Lower leg skin (tissue), 4 donors: ENCODE measurements around the gene PPM1K. TPM values are rescaled to one million over a fixed set of nuclear protein-coding genes. Genes with fewer than 3 reads are reported as not detected.

Source experiments
- DNase-seq, 2 donors: peaks; one replicate each; pipeline ENCODE4 v3.0.0-alpha.2; 2019; ENCODE audit warnings: low spot score in 2 of 2
- H3K4me3 ChIP-seq: fragments of 200-600 bp; sonication (generic); 2 replicates; pipeline ENCODE4 v1.5.1; 2017; ENCODE audit warnings: mild to moderate bottlenecking, low read depth; ENCODE audit not compliant: poor library complexity, severe bottlenecking
- POLR2A ChIP-seq, 2 donors: fragments of 450-650 bp; IDR thresholded peaks; one replicate each; pipeline ENCODE4 v1.6.1; 2016 to 2017; ENCODE audit warnings: antibody characterized with exemption in 2 of 2, mild to moderate bottlenecking in 1 of 2, moderate library complexity in 1 of 2
- WGBS, 2 donors: methylation state at CpG; one replicate each; pipeline ENCODE4 v1.1.5; 2018; 5-methylcytosine and 5-hydroxymethylcytosine counted together
- intact Hi-C: fragments of 100-400 bp; cut with DNase I; formaldehyde crosslinking; loops from one replicate; pipeline ENCODE4 v1.15.0; 2023; ENCODE audit warnings: low total_unique reads
- total RNA-seq, 4 donors: library from RNA; depleted of rRNA; stranded (reverse); fragments of >200 nt; gene quantifications; one replicate each; pipeline ENCODE4 v1.1.0, GENCODE V29; 2016
- TF ChIP-seq, protein P1 (sequence below), 3 donors: fragments of 450-650 bp; IDR thresholded peaks; one replicate each; pipeline ENCODE4 v1.5.1; 2016; ENCODE audit warnings: antibody characterized with exemption in 3 of 3, mild to moderate bottlenecking in 3 of 3, moderate library complexity in 2 of 3

The PPM1K gene
- total RNA-seq, 4 donors from 2014 or later = 7.4 to 13.6 (median 8.2) TPM

DNA sequence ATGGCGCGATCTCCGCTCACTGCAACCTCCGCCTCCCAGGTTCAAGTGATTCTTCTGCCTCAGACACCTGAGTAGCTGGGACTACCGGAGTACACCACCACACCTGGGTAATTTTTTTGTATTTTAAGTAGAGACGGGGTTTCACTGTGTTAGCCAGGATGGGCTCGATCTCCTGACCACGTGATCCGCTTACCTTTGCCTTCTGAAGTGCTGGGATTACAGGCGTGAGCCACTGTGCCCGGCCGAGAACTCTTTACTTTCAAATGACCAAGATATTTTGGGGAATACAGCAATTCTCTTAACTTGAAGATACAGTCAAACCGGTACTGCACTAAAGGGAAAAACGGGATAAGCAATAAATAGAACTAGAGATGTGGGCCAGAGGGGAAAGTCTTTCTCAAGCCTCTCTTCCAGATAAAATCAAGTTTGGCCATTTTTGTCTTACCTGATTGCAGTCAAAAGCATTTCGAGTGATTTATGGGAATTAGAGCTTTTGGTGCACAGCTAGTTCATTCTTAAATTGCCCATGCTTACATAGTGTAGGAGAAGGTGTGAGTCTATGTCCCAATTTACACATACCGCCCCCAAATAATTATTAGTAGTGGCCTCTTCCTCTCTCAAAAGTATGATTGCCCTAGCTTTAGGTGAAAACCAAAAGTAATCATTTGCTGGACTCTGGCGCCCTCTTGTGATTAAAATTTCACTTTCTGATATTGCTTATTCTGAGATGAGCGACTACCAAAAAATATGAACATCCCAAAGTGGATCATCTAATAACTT, 72.7 kb downstream of the PPM1K start:
- DNase-seq = peak in 1 of 2 donors; percentile 53
- no peak for TF ChIP-seq POLR2A (IDR thresholded peaks at IDR 0.05)
- TF ChIP-seq, protein P1, sequence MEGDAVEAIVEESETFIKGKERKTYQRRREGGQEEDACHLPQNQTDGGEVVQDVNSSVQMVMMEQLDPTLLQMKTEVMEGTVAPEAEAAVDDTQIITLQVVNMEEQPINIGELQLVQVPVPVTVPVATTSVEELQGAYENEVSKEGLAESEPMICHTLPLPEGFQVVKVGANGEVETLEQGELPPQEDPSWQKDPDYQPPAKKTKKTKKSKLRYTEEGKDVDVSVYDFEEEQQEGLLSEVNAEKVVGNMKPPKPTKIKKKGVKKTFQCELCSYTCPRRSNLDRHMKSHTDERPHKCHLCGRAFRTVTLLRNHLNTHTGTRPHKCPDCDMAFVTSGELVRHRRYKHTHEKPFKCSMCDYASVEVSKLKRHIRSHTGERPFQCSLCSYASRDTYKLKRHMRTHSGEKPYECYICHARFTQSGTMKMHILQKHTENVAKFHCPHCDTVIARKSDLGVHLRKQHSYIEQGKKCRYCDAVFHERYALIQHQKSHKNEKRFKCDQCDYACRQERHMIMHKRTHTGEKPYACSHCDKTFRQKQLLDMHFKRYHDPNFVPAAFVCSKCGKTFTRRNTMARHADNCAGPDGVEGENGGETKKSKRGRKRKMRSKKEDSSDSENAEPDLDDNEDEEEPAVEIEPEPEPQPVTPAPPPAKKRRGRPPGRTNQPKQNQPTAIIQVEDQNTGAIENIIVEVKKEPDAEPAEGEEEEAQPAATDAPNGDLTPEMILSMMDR (IDR thresholded peaks at IDR 0.05) = peak in 1 of 3 donors; percentile 25
- 58 to 59% methylated on average over 18 of the region's 18 CpGs for WGBS, 2 donors
- intact Hi-C loops = loop anchor here (10.0 kb wide), 1 partner anchor 357 kb away; no protein-coding TSS in a partner anchor
- H3K4me3 ChIP-seq = no peak overlapping the region

DNA sequence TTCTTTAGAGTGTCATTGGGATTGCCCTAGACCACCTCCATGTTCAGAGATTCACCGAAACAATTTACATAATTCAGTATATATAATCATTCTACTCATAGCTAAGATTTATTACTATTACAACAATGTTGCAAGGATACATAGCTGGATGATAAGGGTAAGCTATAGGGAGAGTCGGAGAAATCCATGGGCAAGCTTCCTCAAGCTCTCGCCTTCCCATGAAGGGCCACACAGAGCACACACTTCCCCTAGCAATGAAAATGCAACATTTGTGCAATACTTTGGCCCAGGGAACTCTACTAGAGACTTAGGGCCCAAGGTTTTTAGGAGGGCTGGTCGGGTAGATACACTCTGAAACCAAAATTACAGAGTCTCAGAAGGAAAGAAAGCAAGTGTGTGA, 76.2 kb downstream of the PPM1K start:
- 67 to 74% methylated on average over 4 of the region's 4 CpGs for WGBS, 2 donors
- no peak overlapping the region for H3K4me3 ChIP-seq
- DNase-seq = no peak
- TF ChIP-seq, protein P1 (IDR thresholded peaks at IDR 0.05) = no peak
- TF ChIP-seq POLR2A (IDR thresholded peaks at IDR 0.05) = no peak
- intact Hi-C loops = no loop called here

Other genes starting within 250 kb of the PPM1K start
- 1 to 10 TPM in 3 of 4 donors, under 1 TPM in 1; 0.38 to 3.6 (median 1.3) TPM for gene ABCG2, start 125.9 kb downstream of the PPM1K start, total RNA-seq
- gene HERC6, start 94.3 kb upstream of the PPM1K start, total RNA-seq = 1 to 10 TPM in 3 of 4 donors, under 1 TPM in 1; 0.46 to 8.8 (median 4.3) TPM
- gene HERC5, start 172.6 kb upstream of the PPM1K start, total RNA-seq = 1 to 10 TPM in 3 of 4 donors, under 1 TPM in 1; 0.51 to 2.7 (median 1.9) TPM
- 100 to 1,000 TPM in 1 of 4 donors, 10 to 100 TPM in 3; 83.8 to 110 (median 85.7) TPM for gene PYURF, start 239.2 kb upstream of the PPM1K start, total RNA-seq